HG03108 (cell line): ENCODE results near the gene USB1.
A peak's percentile ranks its signal among the peaks of the same experiment; 100 is the strongest.

ENCODE experiments used
- ATAC-seq: cut with Tn5 transposase; IDR thresholded peaks from one replicate; pipeline ENCODE4 v1.9.1; 2021; ENCODE audit warnings: moderate library complexity; ENCODE audit not compliant: unreplicated experiment

Gene USB1

GRCh38 chr16:58000706-58001676, at the start of gene USB1:
Gene USB1 (plus strand): TSS chr16:58001407. CDS start chr16:58001484, 77 bp downstream.
- peak; percentile 78 for ATAC-seq

- ATAC-seq = no peak
Observed at GRCh38 chr16:57952909-57953308, 48.3 kb upstream of the USB1 start.

GRCh38 chr16:57953857-57954256, 47.4 kb upstream of the USB1 start:
- no peak for ATAC-seq

- no peak for ATAC-seq
Observed at GRCh38 chr16:57955572-57956188, 45.5 kb upstream of the USB1 start.

- ATAC-seq = no peak
Observed at GRCh38 chr16:57956270-57956808, 44.9 kb upstream of the USB1 start.

- no peak for ATAC-seq
Observed at GRCh38 chr16:57956924-57957672, 44.1 kb upstream of the USB1 start.

GRCh38 chr16:57957673-57958392, 43.4 kb upstream of the USB1 start:
- ATAC-seq = no peak

GRCh38 chr16:57958544-57958943, 42.7 kb upstream of the USB1 start:
- ATAC-seq = no peak

- ATAC-seq = no peak
Observed at GRCh38 chr16:57959121-57959520, 42.1 kb upstream of the USB1 start.

GRCh38 chr16:57959804-57960203, 41.4 kb upstream of the USB1 start:
- ATAC-seq = no peak

GRCh38 chr16:57960310-57960709, 40.9 kb upstream of the USB1 start:
- ATAC-seq = no peak

- no peak for ATAC-seq
Observed at GRCh38 chr16:57960826-57961472, 40.3 kb upstream of the USB1 start.

- no peak for ATAC-seq
Observed at GRCh38 chr16:57961538-57961937, 39.7 kb upstream of the USB1 start.

- ATAC-seq = no peak
Observed at GRCh38 chr16:57962046-57962445, 39.2 kb upstream of the USB1 start.

- no peak for ATAC-seq
Observed at GRCh38 chr16:57962756-57963155, 38.5 kb upstream of the USB1 start.

- ATAC-seq = no peak
Observed at GRCh38 chr16:57964157-57964700, 37.0 kb upstream of the USB1 start.

- ATAC-seq = no peak
Observed at GRCh38 chr16:57966204-57966771, 34.9 kb upstream of the USB1 start.

- ATAC-seq = no peak
Observed at GRCh38 chr16:57966986-57967385, 34.2 kb upstream of the USB1 start.

GRCh38 chr16:57967916-57968315, 33.3 kb upstream of the USB1 start:
- ATAC-seq = no peak
